Measurements from ENCODE around the gene SLC35A2. TPM values are rescaled to one million over a fixed set of nuclear protein-coding genes. Genes with fewer than 3 reads are reported as not detected.

Gene SLC35A2
- 10 to 100 TPM; 15.0 to 19.5 (median 17.3) TPM for total RNA-seq
- long read RNA-seq, partial matches to known transcripts, result 0 of 5 reads
- long read RNA-seq, other reads (novel, unspliced or antisense), result 2 of 5 reads

DNA sequence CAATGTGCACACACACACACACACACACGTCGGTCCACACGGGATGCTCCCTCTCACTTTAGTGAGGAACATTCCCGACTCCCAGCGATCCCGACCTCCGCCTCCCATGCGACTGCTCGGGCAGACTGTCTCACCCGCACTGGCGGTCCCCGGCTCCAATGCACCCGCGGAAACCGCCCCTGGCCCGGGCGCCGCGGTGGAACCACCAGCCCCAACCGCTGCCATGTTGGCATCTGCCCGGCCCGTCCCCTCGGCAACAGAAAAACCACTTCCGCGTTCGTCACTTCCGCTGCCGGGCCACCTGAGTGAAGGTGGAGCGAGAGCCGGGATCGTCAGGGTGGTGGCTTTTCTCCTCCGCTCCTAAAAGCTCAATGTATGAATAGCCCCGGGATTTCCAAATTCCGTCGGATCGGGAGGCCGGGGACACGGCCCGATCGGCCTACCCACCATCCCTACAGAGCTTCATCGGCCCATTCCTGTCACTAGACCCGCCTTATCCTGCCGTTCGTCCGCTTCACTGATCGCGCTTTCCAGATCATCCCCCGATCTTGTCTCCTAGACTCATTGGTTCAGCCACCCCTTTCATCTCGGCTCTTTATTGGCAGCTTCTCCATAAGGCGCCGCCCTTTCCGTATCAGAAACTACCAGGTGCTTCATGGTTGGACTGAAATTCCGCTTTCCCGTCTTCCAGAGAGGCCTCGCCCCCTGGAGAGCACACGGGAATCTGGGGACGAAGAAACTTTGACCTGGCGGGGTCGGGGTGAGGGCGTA is at the start of gene SLC35A2:
Gene SLC35A2 (minus strand): TSS at position 235 of the 771 bp plus-strand sequence. CDS start 10 bp downstream, at position 225.
- peak; percentile 82 to 87 (median 86) for ATAC-seq
- WGBS (ENCODE audit: insufficient coverage, low coverage, low lambda C conversion rate, missing lambda C conversion rate), result 22% methylated on average over 31 of the region's 60 CpGs
- H3K36me3 ChIP-seq, result peaks cover 0 to 3% (median 0%) of the 10 kb centered on the region in 4 donors
- TF ChIP-seq, protein P1, sequence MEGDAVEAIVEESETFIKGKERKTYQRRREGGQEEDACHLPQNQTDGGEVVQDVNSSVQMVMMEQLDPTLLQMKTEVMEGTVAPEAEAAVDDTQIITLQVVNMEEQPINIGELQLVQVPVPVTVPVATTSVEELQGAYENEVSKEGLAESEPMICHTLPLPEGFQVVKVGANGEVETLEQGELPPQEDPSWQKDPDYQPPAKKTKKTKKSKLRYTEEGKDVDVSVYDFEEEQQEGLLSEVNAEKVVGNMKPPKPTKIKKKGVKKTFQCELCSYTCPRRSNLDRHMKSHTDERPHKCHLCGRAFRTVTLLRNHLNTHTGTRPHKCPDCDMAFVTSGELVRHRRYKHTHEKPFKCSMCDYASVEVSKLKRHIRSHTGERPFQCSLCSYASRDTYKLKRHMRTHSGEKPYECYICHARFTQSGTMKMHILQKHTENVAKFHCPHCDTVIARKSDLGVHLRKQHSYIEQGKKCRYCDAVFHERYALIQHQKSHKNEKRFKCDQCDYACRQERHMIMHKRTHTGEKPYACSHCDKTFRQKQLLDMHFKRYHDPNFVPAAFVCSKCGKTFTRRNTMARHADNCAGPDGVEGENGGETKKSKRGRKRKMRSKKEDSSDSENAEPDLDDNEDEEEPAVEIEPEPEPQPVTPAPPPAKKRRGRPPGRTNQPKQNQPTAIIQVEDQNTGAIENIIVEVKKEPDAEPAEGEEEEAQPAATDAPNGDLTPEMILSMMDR (IDR thresholded peaks at IDR 0.05), result no peak
- TF ChIP-seq POLR2A (IDR thresholded peaks at IDR 0.05), result peak; percentile 59
- no peaks in the 10 kb centered on the region for H3K27me3 ChIP-seq
- peak within 1 kb of the TSS; percentile 59 to 72 (median 72) for H3K4me3 ChIP-seq
- peaks cover 0 to 5% (median 0%) of the 10 kb centered on the region in 4 donors for H3K4me1 ChIP-seq
- intact Hi-C loops (cut with DNase I), result no loop called here
- peak within 1 kb of the TSS; percentile 50 to 72 (median 66) for H3K27ac ChIP-seq
- peak; percentile 84 to 89 (median 86) for DNase-seq
- no peaks in the 10 kb centered on the region for H3K9me3 ChIP-seq

DNA sequence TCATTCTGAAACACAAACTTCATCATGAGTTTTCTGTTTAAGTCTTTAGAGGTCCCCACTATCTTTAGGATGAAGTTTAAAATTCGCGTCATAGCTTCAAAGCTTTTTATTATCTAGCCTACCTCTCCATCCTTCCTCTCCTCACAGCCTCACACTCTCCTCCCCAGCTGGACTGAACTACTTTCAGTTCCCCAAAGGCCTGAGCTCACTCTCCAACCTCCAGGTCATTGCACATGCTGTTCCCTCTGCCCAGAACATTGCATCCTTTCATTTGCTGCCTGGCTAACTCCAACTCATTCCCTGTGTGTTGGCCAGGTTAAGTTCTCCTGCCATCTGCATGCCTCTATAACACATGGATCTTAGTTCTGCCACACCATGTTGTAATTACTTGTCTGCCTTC is 48.8 kb upstream of the SLC35A2 start:
- H3K4me3 ChIP-seq, result no peak overlapping the region
- H3K36me3 ChIP-seq, result peaks cover 0 to 5% (median 0%) of the 10 kb centered on the region in 4 donors
- TF ChIP-seq POLR2A (IDR thresholded peaks at IDR 0.05), result no peak
- TF ChIP-seq, protein P1 (IDR thresholded peaks at IDR 0.05), result no peak
- DNase-seq, result peak in 1 of 3 donors; percentile 6
- WGBS (ENCODE audit: insufficient coverage, low coverage, low lambda C conversion rate, missing lambda C conversion rate), result 80% methylated on average over 2 of the region's 2 CpGs
- no peak overlapping the region for H3K27ac ChIP-seq
- H3K9me3 ChIP-seq, result no peaks in the 10 kb centered on the region
- no peaks in the 10 kb centered on the region for H3K27me3 ChIP-seq
- no peak for ATAC-seq
- peaks cover 0 to 6% (median 0%) of the 10 kb centered on the region in 4 donors for H3K4me1 ChIP-seq
- intact Hi-C loops (cut with DNase I), result no loop called here

DNA sequence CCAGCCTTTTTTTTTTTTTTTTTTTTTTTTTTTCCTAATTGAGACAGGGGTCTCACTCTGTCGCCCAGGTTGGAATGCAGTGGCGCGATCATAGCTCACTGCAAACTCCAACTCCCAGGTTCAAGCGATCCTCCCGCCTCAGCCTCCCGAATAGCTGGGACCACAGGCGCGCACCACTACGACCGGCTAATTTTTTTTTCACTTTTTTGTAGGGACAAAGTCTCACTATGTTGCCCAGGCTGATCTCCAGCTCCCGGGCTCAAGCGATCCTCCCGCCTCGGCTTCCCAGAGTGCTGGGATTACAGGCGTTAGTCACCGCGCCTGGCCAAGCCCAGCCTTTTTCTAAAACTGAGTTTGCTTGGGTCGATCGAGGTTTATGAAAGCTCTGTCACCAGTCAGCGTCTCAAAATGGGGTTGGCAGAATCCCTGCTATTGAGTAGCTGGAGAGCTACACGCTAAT is 47.2 kb upstream of the SLC35A2 start:
- 60% methylated on average over 21 of the region's 21 CpGs for WGBS (ENCODE audit: insufficient coverage, low coverage, low lambda C conversion rate, missing lambda C conversion rate)
- Histone ChIP-seq H3K27me3 (no peaks in the 10 kb centered on the region), H3K4me3 (peak overlapping the region; percentile 24 to 70 (median 39)), H3K36me3 (peaks cover 0 to 5% (median 0%) of the 10 kb centered on the region in 4 donors), H3K9me3 (no peaks in the 10 kb centered on the region), H3K4me1 (peaks cover 0 to 6% (median 0%) of the 10 kb centered on the region in 4 donors), H3K27ac (peak overlapping the region; percentile 61 to 95 (median 78))
- DNase-seq, result peak in 1 of 3 donors; percentile 37
- TF ChIP-seq, protein P1 (IDR thresholded peaks at IDR 0.05), result no peak
- TF ChIP-seq POLR2A (IDR thresholded peaks at IDR 0.05), result no peak
- intact Hi-C loops (cut with DNase I), result loop anchor here in 1 of 2 donors (10.0 kb wide), 1 partner anchor 54 kb away; no protein-coding TSS in a partner anchor
- peak; percentile 1 to 45 (median 12) for ATAC-seq

DNA sequence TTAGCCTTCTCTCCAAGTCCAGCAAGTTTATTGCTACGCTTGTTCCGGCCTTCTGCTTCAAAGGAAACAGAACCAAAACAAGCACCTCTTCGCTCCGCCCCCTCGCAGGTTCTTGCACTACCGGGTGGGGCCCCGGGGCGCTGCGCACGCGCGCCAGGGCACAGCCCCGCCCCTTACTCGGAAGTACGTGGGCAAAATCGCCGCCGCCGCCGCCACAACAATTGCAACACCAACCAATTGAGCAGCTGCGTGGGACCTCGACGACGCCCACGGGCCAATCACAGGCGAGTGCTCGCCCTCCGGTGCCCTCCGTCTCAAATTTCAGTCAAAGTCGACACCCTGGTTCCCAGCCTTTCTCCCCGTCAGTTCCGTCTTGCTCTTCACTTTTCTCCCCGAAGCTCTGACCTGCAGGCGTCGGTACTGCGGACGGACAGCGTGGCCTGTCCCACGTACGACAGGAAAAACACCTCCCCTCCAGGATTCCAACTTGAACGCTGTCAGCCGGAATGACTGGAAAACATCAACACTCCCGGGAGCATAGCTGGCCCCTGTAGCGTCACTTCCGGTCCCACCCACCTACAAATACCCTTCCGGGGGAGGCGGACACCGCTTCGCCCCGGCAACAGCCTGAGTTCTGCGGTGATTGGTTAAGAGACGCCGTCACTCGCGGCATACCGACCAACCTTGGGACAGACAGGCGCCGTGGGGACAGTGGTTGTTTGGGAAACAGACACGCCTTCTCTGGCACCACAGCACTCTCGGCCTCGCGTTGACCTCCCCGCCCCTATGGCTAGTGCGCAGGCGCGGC is 46.6 kb upstream of the SLC35A2 start:
- H3K4me3 ChIP-seq, result peak overlapping the region; percentile 47 to 70 (median 63)
- intact Hi-C loops (cut with DNase I), result loop anchor here in 1 of 2 donors (10.0 kb wide), 1 partner anchor 53 kb away; no protein-coding TSS in a partner anchor
- TF ChIP-seq, protein P1 (IDR thresholded peaks at IDR 0.05), result no peak
- peak; percentile 59 for TF ChIP-seq POLR2A (IDR thresholded peaks at IDR 0.05)
- peaks cover 0 to 5% (median 0%) of the 10 kb centered on the region in 4 donors for H3K36me3 ChIP-seq
- peak overlapping the region; percentile 90 to 95 (median 92) for H3K27ac ChIP-seq
- no peaks in the 10 kb centered on the region for H3K9me3 ChIP-seq
- no peaks in the 10 kb centered on the region for H3K27me3 ChIP-seq
- 50% methylated on average over 14 of the region's 66 CpGs for WGBS (ENCODE audit: insufficient coverage, low coverage, low lambda C conversion rate, missing lambda C conversion rate)
- DNase-seq (peak; percentile 94 to 98 (median 97)), ATAC-seq (peak; percentile 90 to 93 (median 92))
- peaks cover 0 to 6% (median 0%) of the 10 kb centered on the region in 4 donors for H3K4me1 ChIP-seq

Measured in right lobe of liver (tissue), 6 donors.